HG02763 (cell line): ENCODE measurements around the gene CPSF4.

ENCODE experiments used
- ATAC-seq: cut with Tn5 transposase; IDR thresholded peaks from one replicate; pipeline ENCODE4 v1.9.1; 2021; ENCODE audit warnings: mild to moderate bottlenecking, moderate library complexity; ENCODE audit not compliant: unreplicated experiment

Gene CPSF4

GRCh38 chr7:99447943-99448342 is 9.2 kb downstream of the CPSF4 start:
- ATAC-seq = no peak

- no peak for ATAC-seq
Observed at GRCh38 chr7:99448855-99449254, 10.1 kb downstream of the CPSF4 start.

GRCh38 chr7:99449326-99449725 is 10.6 kb downstream of the CPSF4 start:
- ATAC-seq = no peak

GRCh38 chr7:99451936-99452335 is 13.2 kb downstream of the CPSF4 start:
- ATAC-seq = no peak

- no peak for ATAC-seq
Observed at GRCh38 chr7:99452541-99452940, 13.8 kb downstream of the CPSF4 start.

DNA sequence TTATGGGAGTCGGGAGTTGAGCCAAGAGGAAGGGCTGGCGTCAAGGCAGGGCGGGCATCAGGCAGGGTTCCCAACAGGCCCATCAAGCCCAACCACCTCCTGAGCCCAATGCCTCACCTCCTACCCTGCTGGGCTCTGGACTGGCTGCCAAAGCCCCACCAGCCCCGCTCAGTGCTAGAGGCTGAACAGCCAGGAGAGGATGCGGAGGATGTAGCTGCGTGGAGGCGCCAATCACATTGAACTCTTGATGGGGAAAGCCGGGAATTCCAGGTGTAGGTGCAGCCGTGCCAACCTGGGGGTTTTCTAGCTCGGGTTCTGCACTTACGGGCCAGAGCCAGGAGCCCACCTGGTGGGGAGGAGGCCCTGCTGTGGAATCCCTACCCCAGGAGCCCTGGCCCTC is 14.4 kb downstream of the CPSF4 start:
- no peak for ATAC-seq

DNA sequence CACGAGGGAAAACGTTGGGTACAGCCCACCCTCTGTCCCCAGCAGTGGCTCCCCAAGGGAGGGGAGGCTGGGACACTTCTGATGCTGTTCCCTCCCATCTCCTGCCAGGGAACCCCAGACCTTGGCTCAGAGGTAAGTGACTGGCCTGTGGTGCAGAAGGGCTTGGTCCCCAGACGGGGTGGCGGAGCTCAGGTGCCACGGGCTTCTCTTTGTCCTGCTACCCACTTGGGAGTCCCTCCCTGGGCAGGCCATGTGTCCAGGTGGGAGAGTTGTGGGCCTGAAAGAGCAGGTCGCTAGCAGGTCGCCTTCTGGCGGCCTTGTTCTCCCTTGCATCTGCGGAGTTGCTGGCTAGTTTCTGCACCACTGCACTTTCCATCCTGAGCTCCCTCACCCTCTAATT is 17.1 kb downstream of the CPSF4 start:
- no peak for ATAC-seq

DNA sequence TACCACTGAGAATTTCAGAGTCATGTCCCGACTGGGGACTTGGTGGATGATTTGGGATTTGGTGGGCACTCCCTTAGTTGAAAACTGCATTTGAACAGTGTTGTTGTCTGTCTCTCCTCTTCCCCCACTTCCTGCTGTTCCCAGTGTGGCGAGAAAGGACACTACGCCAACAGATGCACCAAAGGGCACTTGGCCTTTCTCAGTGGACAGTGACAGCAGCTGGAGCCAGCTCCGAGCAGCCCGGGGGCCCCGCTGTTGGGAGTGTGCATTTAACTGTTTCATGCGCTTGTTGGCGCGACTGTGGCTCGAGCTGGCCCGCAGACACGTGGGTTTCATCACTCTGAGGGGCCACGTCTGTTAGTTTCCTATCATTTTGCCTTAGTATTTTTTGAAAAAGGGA is 17.5 kb downstream of the CPSF4 start:
- no peak for ATAC-seq

- no peak for ATAC-seq
Observed at GRCh38 chr7:99457050-99457649, 18.4 kb downstream of the CPSF4 start.

DNA sequence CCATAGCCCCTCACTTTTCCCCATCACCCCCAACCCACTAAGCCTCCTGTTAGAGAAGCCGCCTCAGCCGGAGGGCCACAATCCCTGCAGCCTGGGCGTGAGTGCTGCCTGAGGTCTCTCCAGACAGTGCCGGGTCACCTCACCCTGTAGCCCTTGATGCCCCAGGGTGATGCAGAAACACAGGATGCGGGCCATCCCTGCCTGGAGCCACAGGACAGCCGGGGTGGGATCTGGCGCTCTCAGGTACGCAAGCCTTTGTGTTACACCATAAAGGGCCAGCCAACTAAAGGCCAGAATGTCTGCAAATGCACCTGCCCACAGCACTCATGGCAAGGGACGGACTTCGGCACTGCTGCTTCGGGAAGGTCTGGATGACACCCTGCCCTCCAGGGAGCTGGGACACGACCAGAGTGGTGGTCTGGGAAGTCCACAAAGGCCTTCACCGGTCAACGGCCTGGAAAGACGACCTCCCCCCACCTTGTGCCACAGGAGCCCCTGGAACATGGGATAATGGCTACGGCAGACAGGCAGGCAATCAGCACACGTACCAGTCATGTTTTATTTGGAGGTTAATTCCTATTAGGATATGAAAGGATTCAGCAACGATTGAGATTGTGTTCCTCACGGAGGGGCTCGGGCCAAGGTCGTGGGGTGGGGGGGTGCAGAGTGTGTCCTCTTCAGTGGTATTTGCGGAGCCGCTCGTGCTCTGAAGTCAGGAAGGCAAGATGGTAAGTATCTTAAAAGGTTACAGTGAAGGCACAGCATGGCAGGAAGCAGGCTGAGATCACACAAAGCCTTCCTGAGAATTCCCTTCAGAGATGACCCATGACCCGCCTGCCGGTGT is 19.1 kb downstream of the CPSF4 start:
- ATAC-seq = no peak

DNA sequence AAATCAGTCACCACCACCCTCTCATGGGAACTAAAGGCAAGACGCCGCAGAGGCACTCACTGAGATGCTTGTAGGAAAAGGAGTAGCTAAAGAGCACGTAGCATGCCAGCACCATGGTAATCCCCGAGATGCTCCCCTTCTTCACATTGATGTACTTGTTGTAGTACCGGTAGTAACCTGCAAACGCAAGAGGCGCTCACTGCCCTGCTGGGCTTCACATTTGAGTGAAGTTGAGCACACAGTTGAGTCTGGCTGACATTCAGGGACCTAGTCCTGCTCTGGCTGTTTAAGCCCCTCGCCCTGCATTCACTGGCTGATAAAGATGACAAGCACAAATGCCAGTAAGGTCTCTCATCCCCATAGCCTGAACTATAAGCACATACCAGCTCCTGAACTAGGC is 20.3 kb downstream of the CPSF4 start:
- no peak for ATAC-seq

- no peak for ATAC-seq
Observed at GRCh38 chr7:99460651-99461050, 21.9 kb downstream of the CPSF4 start.

DNA sequence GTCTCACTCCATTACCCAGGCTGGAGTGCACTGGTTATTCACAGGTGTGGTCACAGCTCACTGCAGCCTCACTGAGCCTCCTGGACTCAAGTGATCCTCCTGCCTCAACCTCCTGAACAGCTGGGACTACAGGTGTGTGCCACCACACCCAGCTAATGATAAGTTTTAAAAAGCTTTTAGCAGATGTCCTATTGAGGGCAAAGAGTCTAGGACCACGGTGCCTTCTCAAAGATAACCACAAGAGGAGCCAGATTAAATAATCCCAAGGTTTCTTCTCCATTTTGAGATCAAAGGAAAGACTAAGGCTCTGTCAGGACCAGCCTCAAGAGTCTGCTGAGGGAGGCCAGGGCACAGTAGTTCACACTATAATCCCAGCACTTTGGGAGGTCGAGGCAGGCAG is 22.5 kb downstream of the CPSF4 start:
- ATAC-seq = no peak

GRCh38 chr7:99465421-99465768 is 26.7 kb downstream of the CPSF4 start:
- no peak for ATAC-seq

GRCh38 chr7:99468336-99468918 is 29.7 kb downstream of the CPSF4 start:
- no peak for ATAC-seq

GRCh38 chr7:99469381-99470065 is 30.8 kb downstream of the CPSF4 start:
- ATAC-seq = no peak

DNA sequence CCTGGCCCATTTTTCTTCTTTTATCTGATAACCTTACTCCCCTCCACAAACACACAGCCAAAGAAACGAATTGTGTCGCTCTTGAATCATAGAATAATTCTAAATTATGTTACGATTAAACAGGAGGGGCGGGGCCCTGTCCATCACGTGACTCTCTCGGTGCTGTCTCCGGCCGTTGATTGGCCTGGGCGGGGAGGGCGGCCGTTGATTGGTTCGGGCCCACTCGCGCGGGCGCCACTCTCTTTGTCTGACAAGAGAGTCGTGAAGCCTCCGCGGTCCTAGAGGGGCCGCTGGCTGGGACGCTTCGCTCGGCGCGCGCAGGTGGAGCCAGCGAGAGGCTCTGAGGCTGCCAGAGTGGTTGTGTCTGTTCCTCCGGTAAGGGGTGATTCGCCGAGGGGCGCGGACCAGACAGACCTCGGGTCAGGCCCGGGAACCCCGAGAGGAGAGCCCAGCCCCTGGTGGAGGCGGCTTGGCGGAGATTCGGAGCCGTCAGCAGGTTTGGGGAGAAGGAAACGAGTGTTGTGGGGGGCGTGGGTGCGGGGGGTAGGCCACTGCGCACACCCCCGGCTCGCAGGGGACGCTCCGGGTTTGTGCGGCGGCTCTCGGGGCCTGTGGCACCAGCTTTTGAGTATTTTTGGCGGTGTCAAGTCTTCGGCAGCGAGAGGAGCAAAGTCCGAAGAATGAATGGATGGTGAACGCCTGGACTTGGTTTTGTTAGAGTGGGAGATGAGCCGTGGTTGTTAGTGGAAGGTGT is 34.0 kb downstream of the CPSF4 start, which contains the start of gene ZNF789:
Gene ZNF789 (plus strand): TSS at position 330 of the 754 bp plus-strand sequence. CDS start 3,567 bp downstream, outside the sequence.
- peak; percentile 95 for ATAC-seq

DNA sequence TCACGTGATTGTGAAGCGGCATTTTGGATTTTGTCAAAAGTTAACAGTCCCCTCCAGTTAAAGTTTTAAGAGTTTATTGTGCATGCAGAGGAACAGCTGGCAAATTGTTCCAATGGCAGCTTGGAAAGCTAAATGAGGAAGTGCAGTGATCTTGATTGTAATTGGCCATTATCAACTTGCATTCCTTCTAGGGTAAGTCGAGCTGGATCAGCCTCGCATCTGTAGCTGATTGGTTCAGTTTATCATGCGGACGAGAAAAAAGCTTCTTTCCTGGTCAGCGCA is 34.5 kb downstream of the CPSF4 start:
- no peak for ATAC-seq

DNA sequence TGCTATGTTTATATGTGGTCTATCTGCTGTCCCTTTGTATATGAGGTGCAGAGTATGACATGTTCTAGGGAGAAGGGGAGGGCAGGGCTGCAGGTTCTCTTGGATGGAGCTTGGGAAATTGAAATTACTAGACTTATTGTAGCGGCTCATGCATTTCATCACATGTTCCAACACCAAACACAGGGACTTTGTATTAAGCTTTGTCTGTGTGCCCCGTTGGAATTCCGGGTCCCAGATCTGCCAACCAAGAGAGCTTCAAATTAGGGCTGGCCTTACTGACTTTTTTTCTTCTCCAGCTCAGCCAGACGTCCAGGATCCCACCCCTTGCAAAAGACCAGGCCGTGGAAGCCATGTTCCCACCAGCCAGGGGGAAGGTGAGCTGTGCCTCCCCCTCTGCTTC is 37.4 kb downstream of the CPSF4 start:
- ATAC-seq = no peak

- ATAC-seq = no peak
Observed at GRCh38 chr7:99478464-99479440, 40.0 kb downstream of the CPSF4 start.
